Choroid plexus epithelial cell (primary cell): Measurements from ENCODE around the gene ZFC3H1.

ENCODE experiments used
- DNase-seq: peaks from one replicate; pipeline ENCODE4 v3.0.0-alpha.2; 2010; ENCODE audit warnings: low read depth
- H3K4me3 ChIP-seq: 2 replicates; pipeline ENCODE4 v1.5.1; 2011; ENCODE audit warnings: low read depth, mild to moderate bottlenecking, control low read depth, low read length, moderate library complexity
- CTCF ChIP-seq: conservative IDR thresholded peaks from 2 replicates; pipeline ENCODE4 v1.5.1; 2011; ENCODE audit warnings: low read depth, mild to moderate bottlenecking, control low read depth, inconsistent platforms, low read length, moderate library complexity

The ZFC3H1 gene

GRCh38 chr12:71655495-71655894 lies 8.2 kb downstream of the ZFC3H1 start:
- TF ChIP-seq CTCF, result no peak
- H3K4me3 ChIP-seq, result no peak overlapping the region
- no peak for DNase-seq

- no peak for TF ChIP-seq CTCF
- H3K4me3 ChIP-seq, result no peak overlapping the region
- DNase-seq, result no peak
These were observed 9.4 kb downstream of the ZFC3H1 start for GRCh38 chr12:71654200-71654599.

- no peak for DNase-seq
- TF ChIP-seq CTCF, result no peak
- H3K4me3 ChIP-seq, result no peak overlapping the region
These were observed 10.5 kb downstream of the ZFC3H1 start for GRCh38 chr12:71653137-71653536.

- TF ChIP-seq CTCF, result no peak
- peak; percentile 36 for DNase-seq
- no peak overlapping the region for H3K4me3 ChIP-seq
These were observed 11.0 kb downstream of the ZFC3H1 start for GRCh38 chr12:71652656-71653055.

GRCh38 chr12:71649401-71649800 lies 14.2 kb downstream of the ZFC3H1 start:
- no peak for DNase-seq
- no peak for TF ChIP-seq CTCF
- no peak overlapping the region for H3K4me3 ChIP-seq

GRCh38 chr12:71648537-71648936 lies 15.1 kb downstream of the ZFC3H1 start:
- H3K4me3 ChIP-seq, result no peak overlapping the region
- TF ChIP-seq CTCF, result no peak

GRCh38 chr12:71646512-71646911 lies 17.1 kb downstream of the ZFC3H1 start:
- no peak for TF ChIP-seq CTCF
- DNase-seq, result no peak
- no peak overlapping the region for H3K4me3 ChIP-seq

More at GRCh38 chr12:71648537-71648936, 15.1 kb downstream of the ZFC3H1 start:
- DNase-seq, result no peak
